Bronchial epithelial cell (primary cell): ENCODE measurements around the gene SLC25A27. TPM values are rescaled to one million over a fixed set of nuclear protein-coding genes. Genes with fewer than 3 reads are reported as not detected.
"Not testable (repeated sequence)": the region's sequence is repeated elsewhere in the genome, so short reads cannot be mapped to it uniquely, and the experiment has no call there.

ENCODE experiments used
- DNase-seq: peaks from one replicate; pipeline ENCODE4 v3.0.0-alpha.2; 2010; ENCODE audit warnings: low read depth
- FAIRE-seq: peaks from 2 replicates; lab custom pipeline; 2011; peaks lifted over from hg19 to GRCh38; lab: Jason Lieb, UNC
- H3K27me3 ChIP-seq: 2 replicates; pipeline ENCODE4 v1.5.1; 2011; ENCODE audit warnings: low read length; ENCODE audit not compliant: control insufficient read depth, insufficient read depth
- H3K36me3 ChIP-seq: 2 replicates; pipeline ENCODE4 v1.5.1; 2011; ENCODE audit warnings: low read length; ENCODE audit not compliant: control insufficient read depth, insufficient read depth
- H3K4me3 ChIP-seq: 2 replicates; pipeline ENCODE4 v1.5.1; 2011; ENCODE audit warnings: mild to moderate bottlenecking, low read depth, low read length, control low read depth
- total RNA-seq: library from RNA; depleted of rRNA; stranded (reverse); fragments of >200 nt; gene quantifications from 2 replicates; pipeline ENCODE4 v1.2.1, GENCODE V29; 2014
- TF ChIP-seq, protein P1 (sequence below): IDR thresholded peaks from 2 replicates; pipeline ENCODE4 v1.5.1; 2011; ENCODE audit warnings: mild to moderate bottlenecking, moderate library complexity, low read length, control low read depth, inconsistent platforms; ENCODE audit not compliant: insufficient read depth, severe bottlenecking

The SLC25A27 gene
- total RNA-seq, 1 donor from 2014 or later = 5.3 TPM

DNA sequence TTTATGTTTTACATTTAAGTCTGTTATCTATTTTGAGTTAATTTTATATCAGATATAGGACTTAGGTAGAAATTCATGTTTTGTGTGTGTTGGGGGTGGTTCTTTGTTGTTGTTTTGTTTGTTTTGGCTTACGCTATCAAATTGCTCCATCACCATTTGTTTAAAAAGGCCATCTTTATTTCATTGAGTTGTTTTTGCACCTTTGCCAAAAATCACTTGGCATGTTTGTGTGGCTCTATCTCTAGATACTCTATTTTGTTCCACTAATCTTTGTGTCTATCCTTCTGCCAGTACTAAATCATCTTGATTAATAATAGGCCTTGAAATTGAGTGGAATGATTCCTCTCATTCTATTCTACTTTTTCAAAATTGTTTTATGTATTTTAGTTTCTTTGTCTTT, 7.5 kb upstream of the SLC25A27 start:
- DNase-seq (no peak), FAIRE-seq (no peak)
- H3K27me3 ChIP-seq = no peaks in the 10 kb centered on the region
- TF ChIP-seq, protein P1, sequence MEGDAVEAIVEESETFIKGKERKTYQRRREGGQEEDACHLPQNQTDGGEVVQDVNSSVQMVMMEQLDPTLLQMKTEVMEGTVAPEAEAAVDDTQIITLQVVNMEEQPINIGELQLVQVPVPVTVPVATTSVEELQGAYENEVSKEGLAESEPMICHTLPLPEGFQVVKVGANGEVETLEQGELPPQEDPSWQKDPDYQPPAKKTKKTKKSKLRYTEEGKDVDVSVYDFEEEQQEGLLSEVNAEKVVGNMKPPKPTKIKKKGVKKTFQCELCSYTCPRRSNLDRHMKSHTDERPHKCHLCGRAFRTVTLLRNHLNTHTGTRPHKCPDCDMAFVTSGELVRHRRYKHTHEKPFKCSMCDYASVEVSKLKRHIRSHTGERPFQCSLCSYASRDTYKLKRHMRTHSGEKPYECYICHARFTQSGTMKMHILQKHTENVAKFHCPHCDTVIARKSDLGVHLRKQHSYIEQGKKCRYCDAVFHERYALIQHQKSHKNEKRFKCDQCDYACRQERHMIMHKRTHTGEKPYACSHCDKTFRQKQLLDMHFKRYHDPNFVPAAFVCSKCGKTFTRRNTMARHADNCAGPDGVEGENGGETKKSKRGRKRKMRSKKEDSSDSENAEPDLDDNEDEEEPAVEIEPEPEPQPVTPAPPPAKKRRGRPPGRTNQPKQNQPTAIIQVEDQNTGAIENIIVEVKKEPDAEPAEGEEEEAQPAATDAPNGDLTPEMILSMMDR = no peak
- no peaks in the 10 kb centered on the region for H3K36me3 ChIP-seq
- no peak overlapping the region for H3K4me3 ChIP-seq

DNA sequence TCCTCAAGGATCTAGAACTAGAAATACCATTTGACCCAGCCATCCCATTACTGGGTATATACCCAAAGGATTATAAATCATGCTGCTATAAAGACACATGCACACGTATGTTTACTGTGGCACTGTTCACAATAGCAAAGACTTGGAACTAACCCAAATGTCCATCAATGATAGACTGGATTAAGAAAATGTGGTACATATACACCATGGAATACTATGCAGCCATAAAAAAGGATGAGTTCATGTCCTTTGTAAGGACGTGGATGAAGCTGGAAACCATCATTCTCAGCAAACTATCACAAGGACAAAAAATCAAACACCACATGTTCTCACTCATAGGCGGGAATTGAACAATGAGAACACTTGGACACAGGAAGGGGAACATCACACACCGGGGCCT, 4.7 kb upstream of the SLC25A27 start:
- not testable (repeated sequence) for H3K27me3 ChIP-seq, FAIRE-seq, DNase-seq, H3K36me3 ChIP-seq, H3K4me3 ChIP-seq

- Histone ChIP-seq H3K36me3 (no peaks in the 10 kb centered on the region), H3K27me3 (no peaks in the 10 kb centered on the region), H3K4me3 (no peak overlapping the region)
- FAIRE-seq (peak; percentile 36), DNase-seq (peak; percentile 91)
- TF ChIP-seq, protein P1 = no peak
Observed at GRCh38 chr6:46648869-46649492, 3.8 kb upstream of the SLC25A27 start.

DNA sequence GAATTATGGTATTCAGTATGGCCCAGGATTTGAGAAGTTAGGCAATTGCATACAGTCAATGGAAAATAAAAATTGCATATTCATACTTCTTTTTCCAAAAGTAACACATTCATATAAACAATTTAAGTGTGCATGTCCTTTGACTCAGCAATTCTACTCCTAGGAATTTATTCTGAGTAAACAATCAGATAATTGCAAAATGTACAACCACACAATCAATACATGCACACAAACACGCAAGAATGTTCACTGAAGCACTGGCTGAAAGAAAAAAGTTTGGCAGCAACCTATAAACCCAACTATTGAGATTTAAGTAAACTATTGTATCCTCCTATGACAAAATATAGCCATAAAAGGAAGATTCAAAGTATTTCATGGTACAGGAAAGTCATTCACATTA, 1.8 kb upstream of the SLC25A27 start:
- no peak for FAIRE-seq

GRCh38 chr6:46651816-46652215, 959 bp upstream of the SLC25A27 start:
- H3K4me3 ChIP-seq = peak overlapping the region; percentile 73
- no peaks in the 10 kb centered on the region for H3K36me3 ChIP-seq
- H3K27me3 ChIP-seq = no peaks in the 10 kb centered on the region
- FAIRE-seq (no peak), DNase-seq (peak; percentile 41)
- TF ChIP-seq, protein P1 = no peak

More for the DNA sequence above, 1.8 kb upstream of the SLC25A27 start:
- TF ChIP-seq, protein P1 = no peak
- Histone ChIP-seq H3K27me3 (no peaks in the 10 kb centered on the region), H3K4me3 (peak overlapping the region; percentile 73), H3K36me3 (no peaks in the 10 kb centered on the region)
- DNase-seq = peak; percentile 22

GRCh38 chr6:46652232-46652602, 558 bp upstream of the SLC25A27 start:
- DNase-seq = no peak
- TF ChIP-seq, protein P1 = no peak
- no peaks in the 10 kb centered on the region for H3K36me3 ChIP-seq
- no peak for FAIRE-seq
- H3K4me3 ChIP-seq = peak overlapping the region; percentile 73
- H3K27me3 ChIP-seq = no peaks in the 10 kb centered on the region
